Stomach (tissue), 4 donors: Measurements from ENCODE around the gene RNF11.

Source experiments
- POLR2A ChIP-seq, 4 donors: fragments of 450-650 bp; IDR thresholded peaks; one replicate each; pipeline ENCODE4 v1.6.1; 2016; ENCODE audit warnings: antibody characterized with exemption in 4 of 4, control low read depth in 2 of 4, mild to moderate bottlenecking in 1 of 4, moderate library complexity in 1 of 4
- POLR2AphosphoS5 ChIP-seq, 3 donors: sonication (generic); formaldehyde crosslinking; IDR thresholded peaks; one replicate each; pipeline ENCODE4 v1.6.1; 2016; ENCODE audit warnings: antibody characterized with exemption in 3 of 3

DNA sequence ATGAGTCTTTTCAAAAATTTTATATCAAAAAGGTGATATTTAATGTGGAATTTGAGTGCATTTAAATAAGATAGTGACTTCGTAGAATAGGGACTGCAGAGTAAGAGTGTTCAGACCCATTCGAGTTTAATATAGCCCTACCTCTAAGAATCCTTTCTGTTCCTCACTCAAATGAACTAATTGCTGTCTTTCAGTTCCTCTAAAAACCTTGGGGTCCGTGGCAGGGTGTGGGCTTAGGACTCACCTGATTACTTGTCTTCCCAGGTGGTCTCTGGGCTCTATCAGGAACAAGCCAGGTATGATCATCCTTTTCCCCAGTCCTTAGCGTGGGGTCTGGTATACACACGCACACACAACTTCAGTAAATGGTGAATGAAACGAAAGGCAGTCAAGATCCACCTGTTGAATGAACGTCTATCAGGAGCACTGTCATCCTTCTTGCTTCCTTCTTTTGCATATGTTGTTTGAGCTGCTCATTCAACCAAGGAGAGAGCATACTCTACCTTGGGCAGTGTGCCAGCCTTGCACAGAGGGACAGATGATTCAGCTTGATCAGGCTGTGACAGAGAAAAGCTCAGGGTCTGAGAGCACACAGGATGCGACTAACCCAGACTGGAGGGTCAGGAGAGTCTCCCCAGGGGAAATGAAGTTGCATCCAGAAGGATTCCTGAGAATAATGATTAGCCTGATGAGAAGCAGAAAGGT, 1.2 kb upstream of the RNF11 start:
- TF ChIP-seq POLR2A (IDR thresholded peaks at IDR 0.05), result no peak
- TF ChIP-seq POLR2AphosphoS5 (IDR thresholded peaks at IDR 0.05), result peak in 1 of 3 donors; percentile 39
